Measurements from ENCODE around the gene DNM3.

GRCh38 chr1:172384656-172385055, 543.4 kb downstream of the DNM3 start:
- TF ChIP-seq POLR2AphosphoS5 (IDR thresholded peaks at IDR 0.05) = no peak
- no peak for TF ChIP-seq CTCF (IDR thresholded peaks at IDR 0.05)
- no peak for TF ChIP-seq EP300 (IDR thresholded peaks at IDR 0.05; ENCODE audit: low read depth)
- TF ChIP-seq POLR2A (IDR thresholded peaks at IDR 0.05) = no peak
